Mucosa of descending colon (tissue), 3 donors: ENCODE results near the gene ABLIM2. TPM values are rescaled to one million over a fixed set of nuclear protein-coding genes. Genes with fewer than 3 reads are reported as not detected.
A peak's percentile ranks its signal among the peaks of the same experiment; 100 is the strongest.

ENCODE experiments used
- ATAC-seq: fragments of 200-7000 bp; cut with Tn5 transposase; one replicate; pipeline ENCODE4 v1.9.1; 2020; ENCODE audit warnings: mild to moderate bottlenecking, moderate library complexity
- DNase-seq, 3 donors: peaks; one replicate each; pipeline ENCODE4 v3.0.0-alpha.2; 2020
- H3K36me3 ChIP-seq: fragments of 200-600 bp; one replicate; pipeline ENCODE4 v1.8.0; 2021; ENCODE audit warnings: low read depth, mild to moderate bottlenecking
- H3K4me1 ChIP-seq: fragments of 200-600 bp; one replicate; pipeline ENCODE4 v1.8.0; 2021; ENCODE audit warnings: low read depth, mild to moderate bottlenecking
- H3K4me3 ChIP-seq: fragments of 200-600 bp; one replicate; pipeline ENCODE4 v1.8.0; 2021; ENCODE audit warnings: mild to moderate bottlenecking
- H3K9me3 ChIP-seq: fragments of 200-600 bp; one replicate; pipeline ENCODE4 v1.8.0; 2021; ENCODE audit warnings: mild to moderate bottlenecking
- CTCF ChIP-seq: fragments of 200-600 bp; IDR thresholded peaks from one replicate; pipeline ENCODE4 v1.8.0; 2022; ENCODE audit warnings: antibody characterized with exemption, mild to moderate bottlenecking
- intact Hi-C, 2 donors: fragments of 100-400 bp; cut with DNase I in 1 of 2; cut with micrococcal nuclease in 1 of 2; formaldehyde crosslinking; loops; one replicate each; pipeline versions ENCODE4 v1.11.0 to v1.11.1; 2022; cut with DNase I, micrococcal nuclease
- total RNA-seq, 3 donors: library from RNA; stranded (reverse); fragmentation: NEBNext Ultra II Directional in 2 of 3; extraction: Animal tissue kit (Norgen Biotek cat#: 25700) in 2 of 3; gene quantifications; one replicate each; pipeline versions ENCODE4 v1.2.1 to v1.2.4, GENCODE V29; 2021 to 2023
- donor health status: DM: no; HTN: no; CAD: no; lungs with moderate emphysema.
- donor health status: DM: no; HTN: no; CAD: no.
- donor health status: DM: no; HTN: yes; CAD: no.

ABLIM2 gene
- total RNA-seq, 3 donors from 2014 or later = 15.0 to 15.8 (median 15.5) TPM

- ATAC-seq = peak; percentile 96
These were observed 219.1 kb downstream of the ABLIM2 start, which contains the start of gene AFAP1 for GRCh38 chr4:7939377-7940108. TSS of gene AFAP1 (minus strand) at chr4:7939861. CDS start at chr4:7872078, 67,783 bp downstream.

GRCh38 chr4:7938609-7939376 is 219.8 kb downstream of the ABLIM2 start:
- Histone ChIP-seq H3K36me3 (no peaks in the 10 kb centered on the region), H3K9me3 (no peaks in the 10 kb centered on the region), H3K4me3 (peak overlapping the region; percentile 90), H3K4me1 (no peaks in the 10 kb centered on the region)
- intact Hi-C loops = no loop called here
- no peak for TF ChIP-seq CTCF
- peak; percentile 47 for ATAC-seq
- DNase-seq = peak; percentile 45 to 64 (median 63)

More at GRCh38 chr4:7939377-7940108, 219.1 kb downstream of the ABLIM2 start, which contains the start of gene AFAP1:
- Histone ChIP-seq H3K36me3 (no peaks in the 10 kb centered on the region), H3K9me3 (no peaks in the 10 kb centered on the region), H3K4me3 (peak within 1 kb of the TSS; percentile 90), H3K4me1 (no peaks in the 10 kb centered on the region)
- peak; percentile 88 to 94 (median 90) for DNase-seq
- intact Hi-C loops = no loop called here
- TF ChIP-seq CTCF = no peak

GRCh38 chr4:7938266-7938608 is 220.4 kb downstream of the ABLIM2 start:
- ATAC-seq (no peak), DNase-seq (no peak)
- intact Hi-C loops = no loop called here
- Histone ChIP-seq H3K9me3 (no peaks in the 10 kb centered on the region), H3K36me3 (no peaks in the 10 kb centered on the region), H3K4me1 (no peaks in the 10 kb centered on the region), H3K4me3 (no peak overlapping the region)
- TF ChIP-seq CTCF = no peak

- Histone ChIP-seq H3K4me3 (no peak overlapping the region), H3K36me3 (no peaks in the 10 kb centered on the region), H3K9me3 (no peaks in the 10 kb centered on the region), H3K4me1 (no peaks in the 10 kb centered on the region)
- no peak for DNase-seq
- intact Hi-C loops = no loop called here
- no peak for ATAC-seq
- TF ChIP-seq CTCF = no peak
These were observed 221.6 kb downstream of the ABLIM2 start for GRCh38 chr4:7937006-7937405.

- H3K36me3 ChIP-seq = no peaks in the 10 kb centered on the region
- no peak for ATAC-seq
- peaks cover 6% of the 10 kb centered on the region for H3K4me1 ChIP-seq
- DNase-seq = no peak
- no peak overlapping the region for H3K4me3 ChIP-seq
- no peaks in the 10 kb centered on the region for H3K9me3 ChIP-seq
- intact Hi-C loops = no loop called here
- no peak for TF ChIP-seq CTCF
These were observed 224.7 kb downstream of the ABLIM2 start for GRCh38 chr4:7933651-7934510.
